Tibial artery (tissue), 4 donors: ENCODE data around the gene PRORP.
"Not testable (repeated sequence)": the region's sequence is repeated elsewhere in the genome, so short reads cannot be mapped to it uniquely, and the experiment has no call there.

ENCODE experiments used
- DNase-seq, 2 donors: peaks; one replicate each; pipeline ENCODE4 v3.0.0-alpha.2; 2019
- H3K27ac ChIP-seq, 2 donors: fragments of 200-600 bp; sonication (generic) in 1 of 2; 1 replicate in 1 of 2; 2 replicates in 1 of 2; pipeline ENCODE4 v1.5.1; 2018 to 2019; ENCODE audit warnings: mild to moderate bottlenecking in 1 of 2
- H3K27me3 ChIP-seq, 2 donors: fragments of 200-600 bp; sonication (generic) in 1 of 2; one replicate each; pipeline versions ENCODE4 v1.5.1 to v1.6.0; 2016 to 2019
- H3K36me3 ChIP-seq, 3 donors: fragments of 200-600 bp; sonication (generic) in 2 of 3; one replicate each; pipeline ENCODE4 v1.5.1; 2016 to 2019; ENCODE audit warnings: mild to moderate bottlenecking in 2 of 3
- H3K4me1 ChIP-seq, 4 donors: fragments of 200-600 bp; sonication (generic) in 2 of 4; 1 replicate in 3 of 4; 2 replicates in 1 of 4; pipeline ENCODE4 v1.5.1; 2016 to 2019
- H3K4me3 ChIP-seq, 2 donors: fragments of 200-600 bp; sonication (generic) in 1 of 2; 1 replicate in 1 of 2; 2 replicates in 1 of 2; pipeline ENCODE4 v1.5.1; 2018 to 2019; ENCODE audit warnings: mild to moderate bottlenecking in 2 of 2
- H3K9me3 ChIP-seq, 3 donors: fragments of 200-600 bp; sonication (generic) in 1 of 3; one replicate each; pipeline ENCODE4 v1.5.1; 2016 to 2019
- CTCF ChIP-seq, 2 experiments: fragments of 200-600 bp in 1 of 2; fragments of 450-650 bp in 1 of 2; IDR thresholded peaks; one replicate each; pipeline ENCODE4 v1.5.1; 2017 to 2019; ENCODE audit warnings: antibody characterized with exemption in 2 of 2, mild to moderate bottlenecking in 1 of 2, moderate library complexity in 1 of 2
- intact Hi-C: fragments of 100-400 bp; cut with DNase I; formaldehyde crosslinking; loops from one replicate; pipeline ENCODE4 v1.15.0; 2023; ENCODE audit warnings: low total_unique reads

The PRORP gene

GRCh38 chr14:35085441-35085840 lies 36.9 kb upstream of the PRORP start:
- intact Hi-C loops: no loop called here
- Histone ChIP-seq H3K4me3 (no peak overlapping the region), H3K27me3 (no peaks in the 10 kb centered on the region), H3K9me3 (no peaks in the 10 kb centered on the region), H3K4me1 (no peaks in the 10 kb centered on the region), H3K36me3 (peaks cover 69 to 93% (median 76%) of the 10 kb centered on the region in 3 donors), H3K27ac (no peak overlapping the region)
- DNase-seq: no peak
- TF ChIP-seq CTCF (IDR thresholded peaks at IDR 0.05): no peak

GRCh38 chr14:35088514-35088913 lies 33.8 kb upstream of the PRORP start:
- no peak for TF ChIP-seq CTCF (IDR thresholded peaks at IDR 0.05)
- peaks cover 74 to 92% (median 86%) of the 10 kb centered on the region in 3 donors for H3K36me3 ChIP-seq
- DNase-seq: no peak
- H3K9me3 ChIP-seq: no peaks in the 10 kb centered on the region
- H3K4me1 ChIP-seq: no peaks in the 10 kb centered on the region
- H3K27me3 ChIP-seq: no peaks in the 10 kb centered on the region
- no peak overlapping the region for H3K4me3 ChIP-seq
- intact Hi-C loops: no loop called here
- H3K27ac ChIP-seq: no peak overlapping the region

- H3K27me3 ChIP-seq, H3K9me3 ChIP-seq, H3K4me3 ChIP-seq, intact Hi-C loops, H3K4me1 ChIP-seq, DNase-seq, H3K27ac ChIP-seq: not testable (repeated sequence)
- peaks cover 82 to 92% (median 91%) of the 10 kb centered on the region in 3 donors for H3K36me3 ChIP-seq
Observed at GRCh38 chr14:35094645-35095044, 27.7 kb upstream of the PRORP start.

- H3K36me3 ChIP-seq: peaks cover 56 to 77% (median 74%) of the 10 kb centered on the region in 3 donors
- intact Hi-C loops: no loop called here
- DNase-seq: no peak
- no peak overlapping the region for H3K27ac ChIP-seq
- H3K4me3 ChIP-seq: no peak overlapping the region
- no peaks in the 10 kb centered on the region for H3K4me1 ChIP-seq
- TF ChIP-seq CTCF (IDR thresholded peaks at IDR 0.05): no peak
- no peaks in the 10 kb centered on the region for H3K9me3 ChIP-seq
- no peaks in the 10 kb centered on the region for H3K27me3 ChIP-seq
Observed at GRCh38 chr14:35107866-35108265, 14.5 kb upstream of the PRORP start.

GRCh38 chr14:35112641-35113040 lies 9.7 kb upstream of the PRORP start:
- Histone ChIP-seq H3K27me3 (no peaks in the 10 kb centered on the region), H3K36me3 (peaks cover 61 to 70% (median 63%) of the 10 kb centered on the region in 3 donors), H3K4me1 (no peaks in the 10 kb centered on the region), H3K9me3 (no peaks in the 10 kb centered on the region), H3K27ac (no peak overlapping the region), H3K4me3 (no peak overlapping the region)
- no peak for DNase-seq
- no peak for TF ChIP-seq CTCF (IDR thresholded peaks at IDR 0.05)
- intact Hi-C loops: no loop called here

GRCh38 chr14:35113308-35113950 lies 8.9 kb upstream of the PRORP start:
- intact Hi-C loops: no loop called here
- TF ChIP-seq CTCF (IDR thresholded peaks at IDR 0.05): no peak
- no peaks in the 10 kb centered on the region for H3K9me3 ChIP-seq
- H3K27ac ChIP-seq: no peak overlapping the region
- H3K27me3 ChIP-seq: no peaks in the 10 kb centered on the region
- H3K4me1 ChIP-seq: peaks cover 0 to under 1% (median 0%) of the 10 kb centered on the region in 4 donors
- no peak overlapping the region for H3K4me3 ChIP-seq
- no peak for DNase-seq
- H3K36me3 ChIP-seq: peaks cover 53 to 66% (median 63%) of the 10 kb centered on the region in 3 donors
